ENCODE data around the gene CDKN2B. TPM values are rescaled to one million over a fixed set of nuclear protein-coding genes. Genes with fewer than 3 reads are reported as not detected.
A peak's percentile ranks its signal among the peaks of the same experiment; 100 is the strongest.

Gene CDKN2B
- polyA plus RNA-seq, 12 donors: 0.16 to 17.1 (median 0.67) TPM; not detected in 1

DNA sequence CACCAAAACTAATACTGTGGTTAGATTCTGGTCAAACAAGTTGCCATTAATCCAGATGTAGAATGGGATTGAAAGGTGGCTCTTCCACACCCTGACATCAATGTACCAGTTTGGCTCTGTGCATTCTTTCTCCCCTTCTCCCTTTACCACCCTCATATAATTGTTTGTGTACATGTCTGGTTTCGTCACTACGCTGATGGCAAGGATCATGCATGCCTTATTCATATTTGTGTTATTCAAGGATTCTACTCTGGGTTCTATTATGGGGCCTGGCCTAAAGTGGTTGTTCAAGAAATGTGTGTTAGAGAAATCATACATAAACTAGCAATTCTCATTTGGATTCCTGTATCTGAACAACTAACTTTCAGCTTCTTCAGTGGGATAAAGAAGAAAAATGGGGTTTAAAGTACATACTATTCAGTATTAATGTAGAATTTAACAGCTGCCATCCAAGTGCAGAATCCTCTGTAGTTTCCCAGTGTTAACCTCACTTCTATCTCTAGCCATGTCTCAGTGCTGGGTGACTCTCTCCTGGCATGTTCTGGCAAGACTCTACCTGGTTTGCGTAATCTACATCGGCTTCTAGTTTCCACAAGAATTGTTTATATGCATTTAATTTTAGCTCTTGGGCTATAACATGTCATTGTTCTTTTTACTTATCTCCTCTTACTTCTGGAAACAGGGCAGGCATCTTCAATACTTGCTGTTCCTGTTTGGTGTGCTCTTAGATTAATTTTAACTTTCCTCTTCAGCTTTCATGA lies 27.9 kb upstream of the CDKN2B start:
- no peak for DNase-seq

DNA sequence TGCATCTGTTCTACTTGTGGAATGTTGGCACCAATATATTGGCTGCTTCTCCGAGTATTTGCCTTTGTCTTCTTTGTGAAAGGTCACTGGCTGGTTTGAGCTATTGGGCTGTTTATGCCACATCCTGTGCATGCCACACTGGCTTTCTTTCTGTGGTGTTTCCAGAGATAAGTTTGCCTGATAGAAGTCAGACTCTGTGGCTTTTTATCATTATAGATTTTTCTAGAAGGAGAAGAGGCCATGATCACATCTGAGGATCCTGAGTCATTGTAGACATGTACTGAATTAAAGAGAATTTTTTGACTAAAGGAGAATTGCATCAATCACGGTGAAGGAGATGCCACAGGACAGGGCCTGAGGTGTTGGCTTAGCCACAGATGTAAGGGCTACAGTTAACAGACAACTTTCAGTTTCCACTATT lies 26.5 kb upstream of the CDKN2B start:
- DNase-seq: no peak

DNA sequence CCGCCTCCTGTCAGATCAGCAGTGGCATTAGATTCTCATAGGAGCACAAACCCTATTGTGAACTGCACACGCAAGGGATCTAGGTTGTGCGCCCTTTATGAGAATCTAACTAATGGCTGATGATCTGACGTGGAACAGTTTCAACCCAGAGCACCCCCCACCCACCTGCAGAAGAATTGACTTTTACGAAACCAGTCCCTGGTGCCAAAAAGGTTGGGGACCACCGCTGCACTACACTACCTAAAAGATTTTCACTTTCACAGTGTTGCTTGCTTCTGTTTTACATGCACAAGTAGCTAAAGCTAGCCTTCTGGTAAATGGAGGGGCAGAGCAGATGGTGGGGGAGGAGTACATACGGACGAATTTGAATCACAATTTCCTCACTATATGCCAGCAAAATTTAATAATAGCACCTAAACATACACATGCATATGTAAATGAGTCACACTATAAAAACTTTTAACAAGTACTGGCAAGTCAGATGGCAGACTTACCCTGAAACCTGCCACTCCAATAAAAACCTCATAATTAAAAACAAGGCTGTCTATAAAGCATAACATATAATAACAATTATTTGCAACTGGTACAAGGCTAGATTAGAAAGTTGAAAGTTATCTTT lies 24.0 kb upstream of the CDKN2B start:
- DNase-seq: no peak

DNA sequence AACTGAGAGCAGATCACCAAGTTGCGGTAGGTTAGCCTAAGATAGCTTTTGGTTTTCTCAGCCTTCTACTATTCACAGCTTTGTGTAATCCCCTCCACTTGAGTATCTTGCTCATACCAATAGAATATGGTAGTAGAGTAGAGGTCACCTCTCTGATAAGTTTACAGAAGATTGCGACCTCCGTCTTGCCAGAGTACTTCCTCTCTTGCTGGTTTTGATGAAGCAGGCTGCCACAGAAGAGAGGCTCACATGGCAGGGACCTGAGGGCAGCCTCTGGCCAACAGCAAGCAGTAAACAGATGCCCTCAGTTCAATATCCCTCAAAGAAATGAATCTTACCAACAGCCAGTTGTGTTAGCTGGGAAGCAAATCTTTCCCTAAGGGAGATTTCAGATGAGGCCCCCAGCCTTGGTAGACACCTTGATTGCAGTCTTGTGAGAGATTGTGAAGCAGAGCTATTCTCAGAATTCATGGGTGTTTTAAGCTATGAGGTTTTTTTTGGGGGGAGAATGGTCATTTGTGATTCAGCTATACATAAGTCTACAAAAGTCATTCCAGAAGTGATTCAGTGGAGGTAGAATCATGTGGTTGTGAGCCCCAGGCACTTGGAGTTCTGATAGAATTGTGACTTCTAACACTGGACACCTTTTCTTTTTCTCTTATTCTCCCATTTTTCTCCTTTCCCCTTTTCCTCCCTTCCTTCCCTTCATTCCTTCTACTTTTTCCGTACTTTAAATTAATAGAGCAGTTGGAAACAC lies 22.7 kb upstream of the CDKN2B start:
- DNase-seq: no peak

DNA sequence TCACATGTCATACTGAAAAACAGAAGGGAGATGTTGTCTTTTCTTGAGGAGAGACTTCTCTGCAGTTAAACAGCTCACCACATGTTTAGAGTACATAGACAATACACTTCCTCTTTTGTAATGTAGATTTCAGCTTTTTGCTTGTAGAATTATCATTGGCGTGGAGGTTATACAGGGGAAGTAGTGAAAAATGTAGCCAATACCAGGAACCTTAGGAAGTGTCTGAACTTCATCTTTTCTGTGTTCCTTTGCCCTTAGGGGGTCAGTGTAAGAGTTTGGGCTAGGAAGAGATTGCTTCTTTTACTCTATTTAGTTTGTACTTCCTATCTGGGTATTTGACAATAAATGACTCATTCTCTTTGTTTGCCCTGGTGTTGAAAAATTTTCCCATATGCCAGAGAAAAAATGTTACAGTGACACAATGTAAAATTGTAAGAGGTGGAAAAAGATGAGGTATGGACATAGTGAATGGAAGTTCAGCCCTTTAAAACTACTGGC lies 21.0 kb upstream of the CDKN2B start:
- no peak for DNase-seq

DNA sequence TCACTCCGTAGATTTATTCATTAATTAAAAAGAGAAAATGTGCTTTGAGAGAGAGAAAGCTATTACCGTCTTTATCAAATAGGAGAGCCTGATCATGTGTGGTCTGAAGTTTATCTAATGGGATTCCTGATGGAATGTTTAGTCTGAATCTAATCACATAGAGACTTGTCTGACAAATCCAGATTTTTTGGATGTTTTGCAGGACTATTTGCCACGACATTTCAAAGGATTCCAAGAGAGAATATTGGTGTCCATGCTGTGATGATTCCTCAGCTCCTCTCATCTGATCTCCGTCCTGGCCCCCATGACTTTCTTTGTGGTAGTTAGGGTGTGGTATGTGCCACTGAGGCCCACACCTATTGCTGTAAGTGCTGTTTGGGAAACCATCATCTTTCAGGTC lies 20.1 kb upstream of the CDKN2B start:
- no peak for DNase-seq

DNA sequence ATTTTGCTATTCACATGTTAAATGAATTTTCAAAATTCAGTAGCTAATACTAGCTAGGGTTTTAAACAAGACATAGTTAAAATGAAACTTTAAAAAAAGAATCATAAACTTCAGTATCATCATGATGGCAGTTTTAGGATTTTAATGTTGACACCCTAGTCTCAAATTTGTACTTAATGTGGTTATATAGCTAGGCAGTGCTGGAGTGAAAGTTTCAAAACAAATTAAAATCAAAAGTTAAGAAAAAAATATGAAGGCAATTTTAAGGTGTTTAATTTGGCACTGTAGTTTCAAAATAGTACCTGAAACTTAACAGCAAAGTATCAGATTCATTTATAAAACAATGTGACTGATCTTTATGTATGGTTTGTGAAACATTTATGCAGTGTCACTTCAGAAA lies 19.3 kb upstream of the CDKN2B start:
- DNase-seq: no peak

DNA sequence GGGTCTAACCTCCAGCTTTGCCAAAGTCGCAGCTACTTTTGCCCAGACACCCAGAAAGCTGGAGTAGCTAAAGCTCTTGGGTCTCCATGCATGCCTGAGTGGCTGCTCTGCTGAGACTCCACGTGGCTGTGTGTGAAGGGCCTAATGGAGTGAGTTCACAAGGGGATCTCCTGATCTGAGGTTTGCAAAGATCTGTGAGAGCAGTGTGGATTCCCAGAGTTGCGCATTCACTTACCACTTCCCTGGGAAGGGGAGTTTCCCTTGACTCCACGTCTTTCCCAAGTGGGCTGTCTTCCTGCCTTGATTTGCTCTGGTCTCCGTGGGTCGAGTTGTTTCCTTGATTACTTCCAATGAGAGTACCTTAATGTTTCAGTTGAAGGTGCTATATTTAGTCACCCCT lies 17.6 kb upstream of the CDKN2B start:
- DNase-seq: no peak

DNA sequence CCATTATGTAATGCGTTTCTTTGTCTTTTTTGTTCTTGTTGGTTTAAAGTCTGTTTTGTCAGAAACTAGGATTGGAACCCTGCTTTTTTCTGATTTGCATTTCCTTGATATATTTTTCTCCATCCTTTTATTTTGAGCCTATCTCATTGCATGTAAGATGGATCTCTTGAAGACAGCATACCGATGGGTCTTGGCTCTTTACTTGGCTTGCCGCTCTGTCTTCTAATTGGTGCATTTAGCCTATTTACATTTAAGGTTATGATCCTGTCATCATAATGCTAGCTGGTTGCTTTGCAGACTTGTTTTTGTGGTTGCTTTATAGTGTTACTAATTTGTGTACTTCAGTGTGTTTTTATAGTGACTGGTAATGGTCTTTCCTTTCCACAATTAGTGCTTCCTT lies 13.3 kb upstream of the CDKN2B start:
- DNase-seq: no peak

DNA sequence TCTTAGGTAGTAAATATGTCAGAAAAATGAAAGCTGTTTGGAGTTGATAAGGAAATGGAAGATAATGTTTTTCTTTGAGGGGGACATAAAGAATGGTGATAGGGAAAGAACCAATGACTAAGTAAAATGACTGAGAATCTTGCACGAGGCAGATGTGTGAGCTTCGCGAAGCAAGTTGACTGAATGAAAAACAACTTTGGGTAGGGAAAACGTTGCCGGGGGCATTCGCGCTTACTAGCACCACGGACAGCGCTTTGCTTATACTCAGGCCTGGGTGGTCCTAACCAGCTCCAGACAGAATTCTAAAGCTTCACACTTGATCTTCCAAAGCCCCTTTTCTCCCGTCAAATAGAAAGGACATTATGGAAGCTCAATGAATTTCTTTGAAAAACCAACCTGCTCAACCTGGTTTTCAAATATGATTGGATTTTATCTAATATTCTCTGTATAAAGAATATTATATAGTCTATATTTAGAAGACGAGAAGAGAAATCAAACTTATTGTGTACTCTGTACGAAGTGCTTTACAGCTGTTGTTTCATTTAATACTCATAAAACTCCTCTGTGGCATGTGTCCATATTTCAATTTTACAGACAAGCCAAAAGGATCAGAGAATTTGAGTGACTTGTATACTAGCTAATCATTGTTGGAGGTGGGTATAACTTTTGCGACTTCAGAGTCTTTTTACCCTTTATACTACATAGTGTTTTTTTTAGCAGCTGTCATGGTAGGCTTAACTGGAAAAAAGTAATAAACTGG lies 1.9 kb upstream of the CDKN2B start:
- DNase-seq: peak; percentile 67

DNA sequence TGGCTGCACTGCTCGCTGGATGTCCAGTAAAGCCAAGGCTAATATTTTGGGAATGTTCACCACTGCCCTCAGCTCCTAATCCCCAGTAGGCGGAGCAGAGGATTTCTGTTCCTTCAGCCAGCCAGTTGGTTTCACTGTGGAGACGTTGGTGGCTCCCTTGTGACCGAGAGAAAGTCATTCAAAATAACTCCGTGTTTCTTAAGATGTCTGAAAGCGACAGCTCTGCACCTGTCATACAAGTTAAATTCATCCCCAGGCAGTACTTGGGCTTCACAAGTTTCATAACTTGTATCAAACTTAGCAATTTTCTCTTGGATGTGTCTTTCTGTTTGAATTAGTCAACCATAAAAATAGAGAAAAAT lies 382 bp upstream of the CDKN2B start:
- DNase-seq: no peak

DNA sequence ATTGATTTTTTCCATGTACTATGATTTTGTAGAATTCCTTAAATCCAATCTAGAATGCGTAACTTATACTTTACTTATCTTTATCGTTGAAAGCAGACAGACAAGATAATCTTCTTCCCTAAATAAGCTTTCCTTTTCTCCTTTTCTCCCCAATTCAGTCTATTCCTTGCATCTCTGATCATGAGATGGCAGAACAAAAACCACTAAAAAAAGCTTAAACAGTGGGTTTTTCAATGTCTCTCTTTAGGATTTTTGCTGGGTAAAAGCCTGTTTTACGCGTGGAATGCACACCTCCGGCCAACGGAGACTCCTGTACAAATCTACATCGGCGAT lies 755 bp downstream of the CDKN2B start:
- no peak for DNase-seq

DNA sequence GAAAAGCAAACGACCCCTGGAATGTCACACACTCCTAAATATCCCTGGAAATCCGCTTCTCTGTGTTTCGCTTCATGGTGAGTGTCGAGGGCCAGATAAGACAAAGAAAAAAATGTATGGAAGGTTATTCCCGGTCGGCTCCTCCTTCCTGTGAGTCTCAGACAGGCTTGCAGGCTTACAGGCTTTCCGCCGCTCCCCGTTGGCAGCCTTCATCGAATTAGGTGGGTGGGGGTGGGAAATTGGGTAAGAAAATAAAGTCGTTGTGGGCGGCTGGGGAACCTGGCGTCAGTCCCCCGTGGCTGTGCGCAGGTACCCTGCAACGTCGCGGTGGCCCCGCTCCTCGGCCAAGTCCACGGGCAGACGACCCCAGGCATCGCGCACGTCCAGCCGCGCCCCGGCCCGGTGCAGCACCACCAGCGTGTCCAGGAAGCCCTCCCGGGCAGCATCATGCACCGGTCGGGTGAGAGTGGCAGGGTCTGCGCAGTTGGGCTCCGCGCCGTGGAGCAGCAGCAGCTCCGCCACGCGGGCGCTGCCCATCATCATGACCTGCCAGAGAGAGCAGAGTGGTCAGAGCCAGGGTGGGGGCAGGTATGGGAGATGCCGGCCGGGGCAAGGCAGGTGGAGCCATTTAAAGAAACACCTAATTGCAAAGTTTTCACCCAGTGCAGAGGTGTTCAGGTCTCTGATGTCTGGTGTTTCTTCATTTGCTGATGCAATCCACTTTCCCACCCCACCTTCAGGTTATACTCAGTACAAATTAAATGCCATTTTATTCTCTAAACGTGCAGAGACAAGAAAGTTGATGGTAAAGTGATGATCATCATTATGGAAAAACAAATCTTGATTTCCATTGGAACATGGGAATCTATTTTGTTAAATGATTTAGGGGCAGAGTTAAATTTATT lies 3.2 kb downstream of the CDKN2B start:
- no peak for DNase-seq

DNA sequence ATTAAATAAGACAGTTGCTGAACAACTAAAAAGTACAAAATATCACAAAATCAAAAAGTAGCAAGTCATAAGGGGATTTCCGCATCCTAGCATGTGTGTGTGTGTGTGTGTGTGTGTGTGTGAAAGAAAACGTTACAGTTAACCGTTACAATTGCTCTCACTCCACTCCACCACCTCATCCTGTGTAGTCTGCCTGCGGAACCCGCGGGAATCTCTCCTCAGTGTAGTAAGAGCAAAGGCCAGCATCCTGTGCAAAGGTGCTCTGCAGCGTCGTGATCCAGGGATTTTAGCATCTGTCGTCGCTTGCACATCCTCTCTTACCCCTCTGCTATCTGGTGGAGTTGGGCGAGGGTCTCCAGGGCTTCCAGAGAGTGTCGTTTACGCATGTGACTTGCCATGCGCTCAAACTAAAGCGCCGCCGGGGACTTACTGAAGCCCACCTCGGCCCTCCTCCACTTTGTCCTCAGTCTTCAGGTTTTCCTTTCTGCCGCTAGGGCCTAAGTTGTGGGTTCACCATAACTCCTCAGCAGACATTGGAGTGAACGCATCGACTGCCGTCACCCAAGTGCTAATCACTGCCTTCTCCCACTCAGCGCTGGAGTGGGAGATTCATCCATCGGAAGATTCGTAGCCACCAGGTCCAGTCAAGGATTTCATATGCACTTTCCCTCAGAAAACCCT lies 3.9 kb downstream of the CDKN2B start:
- DNase-seq: no peak

DNA sequence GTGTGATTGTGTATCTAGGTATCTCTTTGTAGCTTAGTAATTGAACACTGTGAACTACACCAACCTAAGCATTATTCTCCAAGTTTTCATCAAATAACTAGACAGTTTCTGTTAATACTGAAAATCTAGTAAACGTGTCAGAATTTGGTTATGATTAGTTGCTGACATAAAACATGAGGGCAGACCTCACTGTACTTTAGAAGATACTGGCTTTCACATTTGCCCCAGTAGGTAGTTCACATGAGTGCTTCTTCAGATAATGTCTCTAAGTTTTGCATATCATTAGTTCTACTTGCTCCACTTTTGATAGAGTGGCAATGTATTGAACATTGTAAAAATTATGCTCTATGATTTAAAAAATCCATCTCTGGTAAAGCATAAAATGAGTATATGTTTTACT lies 7.1 kb downstream of the CDKN2B start:
- no peak for DNase-seq

DNA sequence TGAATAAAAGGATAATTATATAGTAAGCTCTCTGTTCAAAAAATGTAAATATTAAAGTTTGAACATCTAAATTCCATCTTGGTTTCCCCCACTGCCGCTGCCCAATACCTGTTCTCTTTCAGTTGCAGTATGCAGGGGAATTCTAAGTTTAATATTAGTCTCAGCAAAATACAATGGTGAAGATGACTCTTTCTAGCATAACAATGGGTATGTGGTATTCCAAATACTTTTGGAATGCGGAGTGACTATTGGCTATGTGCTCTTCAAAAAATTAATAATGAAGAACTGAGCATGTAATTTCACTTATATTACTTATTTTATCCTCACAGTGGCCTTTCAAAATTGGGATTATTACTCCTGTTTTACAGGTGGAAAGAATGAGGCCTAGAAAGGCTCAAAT lies 11.1 kb downstream of the CDKN2B start:
- DNase-seq: no peak

DNA sequence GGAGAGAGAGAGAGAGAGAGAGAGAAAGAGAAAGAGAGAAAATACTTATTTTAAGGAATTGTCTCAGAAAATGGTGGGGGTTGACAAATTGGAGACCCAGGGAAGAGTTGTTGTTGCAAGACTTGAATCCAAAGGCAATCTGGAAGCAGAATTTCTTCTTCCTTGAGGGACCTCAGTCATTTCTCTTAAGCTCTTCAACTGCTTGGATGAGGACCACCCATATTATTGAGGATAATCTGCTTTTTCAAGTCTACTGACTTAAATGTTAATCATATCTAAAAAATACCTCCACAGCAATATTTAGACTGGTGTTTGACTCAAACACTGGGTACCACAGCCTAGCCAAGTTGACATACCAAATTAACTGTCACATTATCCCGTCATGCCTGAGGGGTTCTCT lies 11.6 kb downstream of the CDKN2B start:
- no peak for DNase-seq

DNA sequence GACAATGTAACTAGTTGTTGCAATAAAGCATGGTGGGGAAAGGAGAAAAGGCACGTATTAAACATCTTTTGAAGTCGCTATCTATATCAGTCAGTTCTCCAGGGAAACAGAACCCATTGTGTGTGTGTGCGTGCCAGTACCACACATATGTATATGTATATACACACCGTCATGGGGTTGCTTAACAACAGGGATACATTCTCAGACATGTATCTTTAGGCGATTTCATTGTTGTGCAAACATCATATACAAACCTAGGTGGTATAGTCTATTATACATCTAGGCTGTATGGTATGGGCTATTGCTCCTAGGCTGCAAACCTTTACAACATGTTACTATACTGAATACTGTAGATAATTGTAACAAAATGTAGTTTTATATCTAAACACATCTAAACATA lies 12.2 kb downstream of the CDKN2B start:
- no peak for DNase-seq

DNA sequence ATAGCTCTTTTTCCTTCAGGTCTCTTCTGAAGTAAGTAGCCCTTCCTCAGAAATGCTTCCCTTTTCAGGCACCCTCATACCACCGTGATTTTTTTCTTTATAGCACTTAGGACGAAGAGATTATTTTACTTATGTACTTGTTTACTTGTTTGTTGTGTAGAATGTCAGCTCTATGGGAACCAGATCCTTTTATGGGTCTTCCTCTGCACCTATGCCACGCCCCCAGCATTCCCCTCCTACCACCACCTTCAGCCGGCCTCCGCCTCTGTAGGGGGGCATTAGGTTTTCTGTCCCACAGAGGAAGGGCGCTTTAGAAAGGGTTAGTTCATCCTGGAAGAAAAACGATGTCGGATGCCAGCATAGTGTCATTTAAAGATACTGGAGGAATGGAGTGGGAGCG lies 12.7 kb downstream of the CDKN2B start:
- no peak for DNase-seq

DNA sequence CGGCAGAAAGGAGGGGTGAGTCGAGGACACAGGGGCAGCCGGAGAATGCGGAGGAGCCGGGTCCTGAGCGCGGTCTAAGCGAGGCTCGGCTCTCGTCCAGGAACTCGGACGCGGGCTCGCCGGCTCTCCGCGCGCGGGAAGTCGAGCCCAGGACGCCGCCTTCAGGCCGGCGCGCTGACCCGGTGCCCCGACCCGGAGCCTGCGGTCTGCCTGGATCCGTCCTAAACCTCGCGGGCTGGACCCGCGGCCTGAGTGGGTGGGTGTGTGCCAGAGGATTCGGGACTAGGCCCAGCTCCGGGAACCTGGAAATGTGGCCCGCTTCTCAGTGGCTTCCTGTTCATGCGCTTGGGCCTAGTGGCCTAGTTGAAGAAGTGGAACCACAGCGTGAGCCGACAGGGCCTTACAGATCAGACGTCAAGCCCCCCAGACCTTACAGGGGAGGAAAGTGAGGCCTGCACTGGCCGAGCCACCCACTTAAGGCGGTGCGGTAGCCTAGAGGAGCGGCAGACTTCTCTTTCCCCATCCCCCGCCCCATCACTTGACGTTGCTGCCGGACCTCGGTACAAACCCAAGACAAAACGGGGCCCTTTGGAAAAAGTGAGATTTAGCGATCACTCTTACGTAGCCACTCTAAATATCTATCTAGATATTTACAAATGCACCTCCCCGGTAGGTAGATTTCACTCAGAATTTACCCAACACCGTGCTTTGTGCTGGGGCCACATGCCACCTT lies 13.3 kb downstream of the CDKN2B start:
- no peak for DNase-seq

Data from muscle of arm (tissue), 12 donors.